ENCODE data around the gene GOLM1.

Gene GOLM1

GRCh38 chr9:86043586-86043985, 55.8 kb downstream of the GOLM1 start:
- no peak for DNase-seq

- DNase-seq, result no peak
Observed at GRCh38 chr9:86042199-86042978, 57.0 kb downstream of the GOLM1 start.

- no peak for DNase-seq
Observed at GRCh38 chr9:86041311-86041741, 58.0 kb downstream of the GOLM1 start.

- DNase-seq, result no peak
Observed at GRCh38 chr9:86040861-86041155, 58.5 kb downstream of the GOLM1 start.

GRCh38 chr9:86039991-86040860, 59.1 kb downstream of the GOLM1 start:
- no peak for DNase-seq

GRCh38 chr9:86036555-86036954, 62.8 kb downstream of the GOLM1 start:
- no peak for DNase-seq

- no peak for DNase-seq
Observed at GRCh38 chr9:86035827-86036440, 63.4 kb downstream of the GOLM1 start.

- DNase-seq, result no peak
Observed at GRCh38 chr9:86034863-86035734, 64.3 kb downstream of the GOLM1 start.

- DNase-seq, result no peak
Observed at GRCh38 chr9:86027767-86028166, 71.6 kb downstream of the GOLM1 start.

GRCh38 chr9:86022687-86023266, 76.6 kb downstream of the GOLM1 start:
- no peak for DNase-seq

- no peak for DNase-seq
Observed at GRCh38 chr9:86021166-86021565, 78.2 kb downstream of the GOLM1 start.

- no peak for DNase-seq
Observed at GRCh38 chr9:86020731-86021130, 78.6 kb downstream of the GOLM1 start.

GRCh38 chr9:86009133-86009532, 90.2 kb downstream of the GOLM1 start:
- no peak for DNase-seq

GRCh38 chr9:86005253-86005775, 94.0 kb downstream of the GOLM1 start:
- no peak for DNase-seq

GRCh38 chr9:85995599-85995998, 103.8 kb downstream of the GOLM1 start:
- DNase-seq, result no peak

- no peak for DNase-seq
Observed at GRCh38 chr9:85995097-85995496, 104.3 kb downstream of the GOLM1 start.

GRCh38 chr9:85994191-85994590, 105.2 kb downstream of the GOLM1 start:
- DNase-seq, result no peak

GRCh38 chr9:85987236-85987635, 112.1 kb downstream of the GOLM1 start:
- no peak for DNase-seq

- DNase-seq, result no peak
Observed at GRCh38 chr9:85984457-85984856, 114.9 kb downstream of the GOLM1 start.

GRCh38 chr9:85981369-85981768, 118.0 kb downstream of the GOLM1 start:
- DNase-seq, result no peak

GRCh38 chr9:85978496-85978895, 120.9 kb downstream of the GOLM1 start:
- no peak for DNase-seq
